Endometrial microvascular endothelial cells (primary cell): ENCODE results near the gene IQCH. TPM values are rescaled to one million over a fixed set of nuclear protein-coding genes. Genes with fewer than 3 reads are reported as not detected.

Experiments used
- in situ Hi-C: cut with HindIII; loops from 2 replicates; pipeline ENCODE4 v1.10.0; 2017; ENCODE audit warnings: low sequenced_read_pairs, low pct_unique_long_range_greater_than_20kb; ENCODE audit errors: inconsistent ontology term
- total RNA-seq: library from RNA; depleted of rRNA; stranded (reverse); fragments of >200 nt; gene quantifications from one replicate; pipeline ENCODE4 v1.2.3, GENCODE V29; 2015; ENCODE audit errors: inconsistent ontology term

Gene IQCH
- total RNA-seq, 1 donor from 2014 or later: 0.37 TPM

DNA sequence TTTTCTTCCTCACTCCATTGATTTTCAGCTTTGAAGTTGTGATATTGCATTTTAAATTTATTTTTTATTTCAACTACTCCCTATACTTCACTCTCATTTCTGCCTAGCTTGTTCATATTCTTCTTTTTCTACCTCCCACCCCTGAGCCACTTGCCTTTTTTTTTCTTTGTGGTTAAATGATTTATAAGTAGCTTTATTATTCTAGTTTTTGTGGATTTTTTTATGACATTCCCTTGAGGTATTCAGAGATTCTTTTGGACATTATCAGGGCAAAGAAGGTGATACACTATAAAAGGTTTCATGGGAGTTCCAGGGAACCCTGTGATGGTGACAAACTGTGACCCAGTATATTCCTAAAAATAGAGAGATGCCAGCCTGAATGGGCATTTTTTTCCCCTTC is 269.6 kb downstream of the IQCH start:
- in situ Hi-C loops: no loop called here

DNA sequence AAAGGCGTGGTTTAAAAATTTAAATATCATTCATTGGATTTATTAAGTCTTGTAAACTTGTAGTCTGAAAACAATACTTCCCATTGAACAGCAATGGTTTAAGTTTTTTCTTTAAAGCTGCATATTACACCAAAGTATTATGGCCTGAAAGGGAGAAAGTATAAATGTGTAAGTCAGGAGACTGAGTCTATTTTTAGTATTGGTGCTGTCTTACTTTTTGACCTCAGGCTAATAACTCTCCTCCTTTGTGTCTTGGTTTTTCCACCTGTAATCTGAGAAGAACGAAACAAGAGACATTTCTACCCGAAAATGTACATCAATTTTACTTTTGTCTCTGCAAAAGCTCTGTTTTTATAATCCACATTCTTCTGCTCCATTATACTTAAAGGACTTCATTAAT is 273.9 kb downstream of the IQCH start:
- in situ Hi-C loops: no loop called here

DNA sequence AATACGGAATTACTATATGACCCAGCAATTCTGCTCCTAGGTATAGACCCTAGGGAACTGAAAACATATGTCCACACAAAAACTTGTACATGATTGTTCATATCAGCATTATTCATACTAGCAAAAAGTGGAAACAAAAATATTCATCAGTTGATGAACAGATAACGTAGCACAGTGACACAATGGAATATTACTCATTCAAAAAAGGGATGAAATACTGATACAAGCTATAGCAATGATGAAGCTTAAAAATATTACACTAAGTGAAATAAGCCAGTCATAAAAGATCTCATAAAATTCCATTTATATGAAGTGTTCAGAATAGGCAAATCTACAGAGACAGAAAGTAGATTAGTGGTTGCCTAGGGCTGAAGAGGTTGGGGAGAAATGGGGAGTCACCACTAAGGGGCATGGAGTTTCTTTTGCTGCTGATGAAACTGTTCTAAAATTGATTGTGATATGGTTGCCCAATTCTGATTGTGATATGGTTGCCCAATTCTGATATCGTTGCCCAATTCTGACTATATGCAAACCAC is 276.9 kb downstream of the IQCH start:
- in situ Hi-C loops: no loop called here

DNA sequence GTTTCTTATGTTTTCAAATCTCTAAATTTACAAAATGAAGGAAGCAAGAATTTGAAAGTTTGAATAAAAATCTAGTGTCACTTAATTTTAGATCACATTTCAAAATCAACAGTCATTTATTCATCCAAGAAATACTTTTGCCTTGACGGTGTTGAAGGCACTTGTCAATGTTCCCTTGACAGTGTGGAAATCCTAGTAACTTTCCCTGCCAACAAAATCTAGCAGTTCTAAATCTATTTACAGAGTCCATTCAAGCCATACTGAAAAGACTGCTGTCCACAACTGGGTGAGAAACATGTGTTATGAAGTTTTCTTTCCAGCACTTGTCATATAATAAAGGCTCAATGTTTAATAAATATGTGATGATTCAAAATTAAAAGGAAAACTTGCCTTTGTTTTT is 279.3 kb downstream of the IQCH start:
- in situ Hi-C loops: no loop called here

DNA sequence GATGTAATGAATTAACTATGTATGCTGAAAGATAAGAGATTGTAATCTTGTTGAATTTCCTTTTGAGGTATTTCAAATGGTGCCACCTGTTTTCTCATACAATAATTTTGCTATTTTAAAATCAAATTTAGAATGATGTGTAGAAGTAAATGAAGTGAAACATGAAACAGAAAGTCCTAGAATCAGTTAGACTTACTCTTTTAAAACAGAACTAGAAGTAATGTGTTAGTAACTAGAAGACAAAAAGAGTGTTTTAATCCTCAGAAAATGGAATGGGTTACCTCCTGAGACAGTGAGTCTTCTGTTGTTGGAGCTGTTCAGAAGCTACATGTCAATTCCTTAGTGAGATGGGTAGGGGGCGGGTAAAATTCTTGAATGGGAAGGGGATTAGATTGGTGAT is 279.8 kb downstream of the IQCH start:
- in situ Hi-C loops: no loop called here

DNA sequence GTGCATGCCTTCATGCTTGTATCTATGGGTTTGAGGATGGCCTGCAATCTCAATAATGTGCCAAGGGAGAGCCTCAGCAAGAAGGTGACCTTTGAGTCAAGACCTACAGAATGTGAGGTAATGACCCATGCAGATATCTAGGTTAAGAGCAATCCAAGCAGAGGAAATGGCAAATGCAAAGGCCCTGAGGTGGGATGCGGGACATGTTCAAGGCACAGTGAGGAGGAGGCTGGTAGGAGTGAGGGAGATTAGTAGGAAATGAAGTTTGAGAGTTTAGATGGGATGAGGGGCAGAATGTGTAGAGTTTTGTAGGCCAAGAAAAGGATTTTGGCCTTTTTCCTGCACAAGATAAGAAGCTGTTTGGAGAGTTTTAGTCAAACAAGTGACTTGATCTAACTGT is 283.2 kb downstream of the IQCH start:
- in situ Hi-C loops: no loop called here

DNA sequence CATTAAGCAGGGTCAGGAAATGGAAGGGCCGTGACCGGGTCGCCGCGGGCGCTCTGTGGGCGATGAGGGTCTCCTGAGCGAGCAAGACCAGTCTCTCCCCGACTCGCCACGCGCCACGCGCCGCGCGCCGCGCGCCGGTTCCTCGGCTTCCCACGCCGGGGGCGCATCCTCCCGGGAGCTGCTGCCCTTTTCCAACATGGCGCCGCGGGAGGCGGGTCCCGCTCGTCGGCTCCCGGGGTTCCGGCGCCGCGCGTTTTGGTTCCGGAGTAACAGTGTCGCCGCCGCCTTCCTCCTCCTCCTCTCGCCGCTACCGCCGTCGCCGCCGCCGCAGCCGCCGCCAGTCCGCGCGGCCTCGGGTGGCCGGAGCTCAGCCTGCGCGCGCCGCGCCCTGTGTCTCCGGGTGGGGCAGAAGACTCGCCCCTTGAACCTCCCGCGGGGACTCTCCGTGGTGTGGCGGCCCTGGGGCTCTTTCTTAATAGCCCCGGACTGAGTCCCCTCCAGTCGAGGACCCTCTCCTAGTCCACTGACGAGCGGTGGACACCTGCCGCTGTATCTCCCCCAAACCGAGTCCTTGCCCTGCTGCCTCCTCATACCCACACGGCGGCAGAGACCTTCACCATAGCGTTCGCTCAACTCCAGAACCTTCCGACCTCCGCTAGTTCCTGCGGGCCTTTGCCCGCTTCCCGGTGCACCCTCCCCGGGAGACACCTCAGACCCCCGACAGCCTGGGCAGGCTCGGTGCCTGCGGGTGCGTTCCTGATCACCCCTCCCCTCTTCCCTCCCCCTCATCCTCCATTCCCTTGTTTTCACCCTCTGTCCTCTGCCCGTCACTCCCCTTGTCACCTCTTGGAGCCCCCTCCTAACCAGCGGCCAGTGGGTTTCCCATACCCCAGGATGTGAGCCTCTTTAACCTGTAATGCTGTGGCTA is 288.1 kb downstream of the IQCH start, which contains the start of gene MAP2K5:
Gene MAP2K5, plus strand, starts transcription at position 284 of the 928 bp plus-strand sequence. Its CDS starts 633 bp downstream, at position 917.
- in situ Hi-C loops: no loop called here

DNA sequence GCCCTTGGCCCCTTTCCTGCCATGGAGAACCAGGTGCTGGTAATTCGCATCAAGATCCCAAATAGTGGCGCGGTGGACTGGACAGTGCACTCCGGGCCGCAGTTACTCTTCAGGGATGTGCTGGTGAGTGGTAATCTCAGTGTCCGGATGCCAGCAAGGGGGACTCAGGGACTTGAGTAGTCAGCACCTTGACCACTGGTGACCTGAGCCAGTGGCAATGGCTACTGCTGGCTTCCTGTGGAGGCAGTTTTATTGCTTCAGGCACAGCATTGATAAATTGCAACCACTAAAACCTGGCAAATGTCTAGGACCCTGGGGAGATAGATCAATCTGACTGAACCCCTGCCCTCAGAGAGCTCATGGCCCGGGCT is 288.7 kb downstream of the IQCH start:
- in situ Hi-C loops: no loop called here

DNA sequence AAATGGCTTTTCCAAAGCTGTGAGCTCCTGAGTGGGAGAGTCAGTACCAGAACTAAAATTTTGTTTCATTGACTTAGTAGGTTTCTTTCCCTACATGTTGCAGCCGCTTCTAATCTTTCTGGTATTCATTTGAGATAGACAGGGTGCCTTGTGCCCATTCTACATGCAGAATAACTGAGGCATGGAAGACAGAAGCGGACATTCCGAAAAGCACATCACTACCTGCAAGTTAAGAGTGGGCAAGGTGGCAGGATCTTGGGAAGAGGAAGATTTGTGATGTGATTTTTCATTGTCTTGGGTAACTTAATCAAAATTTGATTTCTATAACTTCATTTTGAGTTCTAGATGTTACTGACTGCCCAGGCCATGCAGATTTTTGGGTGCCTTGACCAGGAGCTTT is 289.9 kb downstream of the IQCH start:
- in situ Hi-C loops: no loop called here

DNA sequence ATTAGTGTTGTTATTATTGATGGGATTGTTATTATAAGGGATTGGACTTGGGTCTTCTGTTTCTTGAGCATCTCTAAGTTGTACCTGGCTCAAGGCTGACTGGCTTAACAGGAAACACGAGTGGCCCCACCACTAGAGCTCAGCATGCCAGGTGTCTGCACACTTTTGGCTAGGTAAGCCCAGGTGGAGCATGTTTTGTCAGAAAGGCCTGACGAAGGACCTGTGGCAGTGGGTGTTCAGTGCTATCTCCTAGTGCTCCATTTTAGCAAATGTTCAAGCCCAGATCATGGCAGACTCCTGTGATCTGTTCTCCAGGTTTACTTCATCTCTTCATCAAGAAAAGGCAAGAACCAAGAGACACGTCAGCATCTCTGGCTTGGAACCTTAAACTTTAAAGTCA is 291.3 kb downstream of the IQCH start:
- in situ Hi-C loops: no loop called here

DNA sequence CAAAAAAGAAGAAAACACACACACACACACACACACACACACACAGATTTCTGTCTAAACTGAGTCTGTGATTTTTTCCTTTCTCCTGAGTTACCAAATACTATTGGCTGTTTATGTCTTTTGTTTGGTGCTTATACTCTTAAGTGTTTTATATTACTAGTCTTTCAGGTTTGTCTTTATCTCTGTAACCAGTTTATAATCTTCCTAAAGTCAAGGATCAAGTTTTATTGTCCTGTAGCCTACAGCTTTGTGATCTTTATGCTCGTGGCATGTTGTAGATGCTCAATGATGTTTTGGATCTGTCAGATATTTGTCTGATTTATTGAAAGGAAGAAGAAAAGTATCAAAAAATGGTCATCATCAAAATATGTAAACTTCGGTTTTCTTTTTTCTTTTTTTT is 292.5 kb downstream of the IQCH start:
- in situ Hi-C loops: no loop called here

DNA sequence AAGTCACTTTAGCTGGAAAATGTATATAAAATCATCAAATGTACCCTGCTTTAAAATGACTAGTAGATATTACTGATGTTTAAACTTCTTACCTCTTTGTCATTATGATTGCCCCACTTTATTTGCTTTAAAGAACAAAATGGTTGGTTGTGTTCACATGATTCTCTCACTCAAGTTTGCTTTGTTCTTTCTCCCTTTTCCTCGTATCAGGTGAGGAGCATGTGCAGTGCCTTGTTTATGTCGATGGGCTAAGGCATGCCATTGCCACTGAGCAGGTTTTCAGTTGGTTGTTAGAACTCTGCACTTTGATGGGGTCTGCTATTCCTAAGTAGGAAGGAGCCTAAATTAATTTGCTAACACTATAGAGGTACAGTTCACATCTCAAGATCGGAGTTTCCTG is 293.2 kb downstream of the IQCH start:
- in situ Hi-C loops: no loop called here

DNA sequence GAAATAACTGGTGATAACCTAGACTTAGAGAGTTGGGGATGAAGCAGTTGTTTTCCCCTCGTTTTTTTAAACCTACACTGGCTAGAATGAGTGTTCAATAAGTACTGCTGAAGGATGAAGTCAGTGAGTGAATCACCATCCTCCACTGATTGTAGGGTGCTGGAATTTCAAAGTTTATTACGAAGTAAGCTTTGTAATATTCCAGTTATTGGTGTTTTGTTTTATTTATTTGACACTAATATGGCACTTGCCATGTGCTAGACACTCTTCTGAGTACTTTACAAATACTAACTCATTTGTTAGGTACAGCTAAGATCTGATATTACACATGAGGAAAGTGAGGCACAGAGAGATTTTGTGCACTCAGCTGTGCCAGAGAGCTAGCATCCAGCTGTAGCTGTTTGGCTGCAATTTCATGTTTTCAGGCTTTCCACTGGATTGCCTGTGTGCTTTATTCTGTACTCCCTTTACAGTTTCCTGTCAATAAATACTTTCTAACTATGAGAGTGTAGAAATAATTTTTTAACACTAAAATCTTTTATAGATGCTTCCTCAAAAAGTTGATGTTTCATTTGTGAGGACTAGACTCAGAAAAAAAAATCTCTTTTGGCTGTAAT is 293.8 kb downstream of the IQCH start:
- in situ Hi-C loops: no loop called here

DNA sequence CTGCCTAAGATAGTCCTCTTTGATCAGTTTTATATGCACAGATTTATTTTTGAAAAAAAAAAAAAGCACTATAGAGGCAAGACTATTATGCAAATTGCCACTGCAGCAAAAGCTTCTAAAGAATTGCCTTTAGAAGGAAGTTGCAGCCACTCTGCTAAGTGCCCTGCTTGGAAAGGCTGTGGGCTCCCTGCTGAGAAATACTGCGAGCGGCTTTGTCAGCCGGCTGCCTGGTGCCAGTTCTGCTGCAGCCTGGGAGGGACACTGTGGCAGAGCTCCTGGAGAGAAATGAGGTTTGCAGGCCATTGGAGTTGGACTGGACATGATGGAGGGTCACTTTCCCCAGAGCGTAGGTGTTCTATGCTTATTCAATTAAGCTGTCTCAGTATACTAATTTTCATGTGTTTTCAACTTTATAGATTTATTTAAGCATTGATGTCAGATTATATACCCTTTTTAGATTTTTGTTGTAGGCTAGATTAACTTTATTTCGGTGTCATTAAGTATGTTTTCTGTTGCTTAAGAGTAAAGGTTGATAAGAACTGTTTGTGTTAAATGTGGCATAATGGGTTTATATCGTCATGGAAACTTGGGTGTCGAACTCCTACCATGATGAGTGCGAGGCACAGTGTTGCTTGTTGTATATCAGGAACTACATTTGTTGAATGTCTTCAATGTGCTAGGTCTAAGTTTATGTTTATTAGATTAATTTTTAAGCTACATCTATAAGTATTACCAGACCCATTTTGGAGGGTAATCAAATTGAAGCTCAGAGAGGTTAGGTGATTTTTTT is 294.5 kb downstream of the IQCH start:
- in situ Hi-C loops: no loop called here

DNA sequence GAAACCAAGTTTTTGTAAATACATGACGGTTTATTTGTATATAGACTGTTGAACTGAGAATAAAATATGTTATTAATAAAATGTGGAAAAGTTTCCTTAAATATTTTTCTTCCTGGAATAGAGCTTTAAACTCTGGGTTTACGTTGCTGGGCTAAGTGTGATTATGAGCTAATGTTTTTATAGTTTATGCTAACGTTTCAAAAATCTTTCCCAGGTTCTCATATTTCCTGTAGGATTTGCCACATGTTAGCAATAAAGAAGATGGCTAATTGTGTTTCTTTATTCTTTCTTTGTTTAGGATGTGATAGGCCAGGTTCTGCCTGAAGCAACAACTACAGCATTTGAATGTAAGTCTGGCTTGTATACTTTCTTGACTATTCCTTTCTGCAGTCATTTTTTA is 295.1 kb downstream of the IQCH start:
- in situ Hi-C loops: no loop called here

DNA sequence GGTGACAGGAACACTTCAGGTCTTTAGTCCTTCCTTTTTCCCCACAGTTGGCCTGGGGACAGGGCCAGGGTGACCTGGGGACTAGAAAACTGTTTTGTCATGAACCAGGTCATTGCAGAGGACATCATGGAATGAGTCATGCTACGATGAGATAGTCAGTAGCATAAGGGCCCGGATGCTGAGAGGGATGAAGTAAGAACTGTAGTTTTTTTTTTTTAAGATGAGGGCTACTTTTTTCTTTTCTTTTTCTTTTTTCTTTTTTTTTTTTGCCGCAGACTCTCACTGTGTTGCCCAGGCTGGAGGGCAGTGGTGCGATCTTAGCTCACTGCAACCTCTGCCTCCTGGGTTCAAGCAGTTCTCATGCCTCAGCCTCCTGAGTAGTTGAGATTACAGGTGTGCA is 295.9 kb downstream of the IQCH start:
- in situ Hi-C loops: no loop called here

DNA sequence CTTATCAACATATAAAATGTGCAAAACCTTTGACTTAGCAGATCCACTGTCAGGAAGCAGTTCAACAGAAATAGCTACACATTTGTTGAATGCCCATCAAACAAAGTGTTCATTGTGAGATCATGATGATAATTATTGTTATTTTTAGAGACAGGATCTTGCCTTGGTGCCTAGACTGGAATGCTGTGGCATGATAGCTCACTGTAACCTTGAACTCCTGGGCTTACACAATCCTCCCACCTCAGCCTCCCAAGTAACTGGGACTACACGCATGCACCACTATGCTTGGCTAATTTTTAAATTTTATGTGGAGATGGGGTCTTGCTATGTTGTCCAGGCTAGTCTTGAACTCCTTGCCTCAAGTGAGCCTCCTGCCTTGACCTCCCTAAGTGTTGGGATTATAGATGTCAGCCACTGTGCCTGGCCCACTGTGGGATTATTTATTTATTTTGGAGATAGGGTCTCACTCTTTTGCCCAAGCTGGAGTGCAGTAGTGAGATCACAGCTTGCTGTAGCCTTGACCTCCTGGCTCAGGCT is 296.7 kb downstream of the IQCH start:
- in situ Hi-C loops: no loop called here
